Pancreas (tissue), 10 donors: ENCODE results near the gene HSBP1L1. TPM values are rescaled to one million over a fixed set of nuclear protein-coding genes. Genes with fewer than 3 reads are reported as not detected.
A peak's percentile ranks its signal among the peaks of the same experiment; 100 is the strongest.

Source experiments
- ATAC-seq, 4 donors: fragments of 200-7000 bp; cut with Tn5 transposase; one replicate each; pipeline versions ENCODE4 v1.8.0 to v1.9.1; 2020; ENCODE audit warnings: mild to moderate bottlenecking in 4 of 4, moderate library complexity in 4 of 4
- DNase-seq, 6 donors: peaks; one replicate each; pipeline ENCODE4 v3.0.0-alpha.2; 2020
- FAIRE-seq: peaks from 2 replicates; lab custom pipeline; 2012; peaks lifted over from hg19 to GRCh38; lab: Jason Lieb, UNC
- H3K27ac ChIP-seq, 4 donors: fragments of 200-600 bp; sonication (generic); 1 replicate in 3 of 4; 2 replicates in 1 of 4; pipeline versions ENCODE4 v1.5.0 to v1.8.0; 2020
- H3K27me3 ChIP-seq, 4 donors: fragments of 200-600 bp; one replicate each; pipeline ENCODE4 v1.8.0; 2021
- H3K36me3 ChIP-seq, 3 donors: fragments of 200-600 bp; sonication (generic) in 1 of 3; one replicate each; pipeline versions ENCODE4 v1.5.0 to v1.8.0; 2020 to 2021
- H3K4me1 ChIP-seq, 3 donors: fragments of 200-600 bp; one replicate each; pipeline ENCODE4 v1.8.0; 2021
- H3K4me3 ChIP-seq, 4 donors: fragments of 200-600 bp; sonication (generic) in 2 of 4; one replicate each; pipeline versions ENCODE4 v1.5.0 to v1.8.0; 2020 to 2021
- H3K9me3 ChIP-seq, 4 donors: fragments of 200-600 bp; one replicate each; pipeline ENCODE4 v1.8.0; 2021
- CTCF ChIP-seq, 4 donors: fragments of 200-600 bp; sonication (generic) in 3 of 4; IDR thresholded peaks; one replicate each; pipeline versions ENCODE4 v1.5.0 to v1.8.0; 2021; ENCODE audit warnings: antibody characterized with exemption in 4 of 4
- WGBS, 2 donors: extraction: QIAGEN DNeasy Blood & Tissue Kit; methylation state at CpG; one replicate each; pipeline ENCODE4 v1.1.7; 2013; 5-methylcytosine and 5-hydroxymethylcytosine counted together
- intact Hi-C, 3 donors: fragments of 100-400 bp; cut with DNase I; formaldehyde crosslinking; loops; one replicate each; pipeline versions ENCODE4 v1.11.1 to v1.14.2; 2022
- polyA plus RNA-seq, 2 donors: library from polyadenylated mRNA; stranded (reverse); fragments of 200-250 nt; gene quantifications; one replicate each; pipeline ENCODE4 v1.2.3, GENCODE V29; 2013
- total RNA-seq, 6 donors: library from RNA; stranded (reverse); fragmentation: NEBNext Ultra II Directional in 4 of 6; extraction: Animal tissue kit (Norgen Biotek cat#: 25700) in 4 of 6; gene quantifications; one replicate each; pipeline versions ENCODE4 v1.2.1 to v1.2.4, GENCODE V29; 2021 to 2023
- donor health status: healthy with polysubstance abuse.
- donor health status: DM: no; HTN: no; CAD: no; lungs with moderate emphysema.
- donor health status: DM: no; HTN: no; CAD: no.
- donor health status: control.
- donor health status: control.
- donor health status: Bipolar disorder and iron deficiency.
- donor health status: DM: yes; HTN: yes; CAD: no.
- donor health status: DM: no; HTN: no; CAD: no.
- donor health status: DM: no; HTN: no; CAD: no.
- donor health status: DM: yes; HTN: yes; CAD: no.

HSBP1L1 gene
- total and polyA plus RNA-seq, 8 donors: 9.2 to 43.6 (median 14.3) TPM

GRCh38 chr18:79921984-79922965, 42.2 kb upstream of the HSBP1L1 start:
- no peak for TF ChIP-seq CTCF (IDR thresholded peaks at IDR 0.05)
- Histone ChIP-seq H3K9me3 (no peaks in the 10 kb centered on the region), H3K36me3 (no peaks in the 10 kb centered on the region), H3K27ac (no peak overlapping the region), H3K4me3 (no peak overlapping the region), H3K4me1 (peaks cover 7 to 18% (median 15%) of the 10 kb centered on the region in 3 donors), H3K27me3 (no peaks in the 10 kb centered on the region)
- FAIRE-seq (no peak), ATAC-seq (no peak), DNase-seq (peak in 5 of 6 donors; percentile 1 to 60 (median 8))
- intact Hi-C loops: no loop called here
- WGBS, 2 donors: 96 to 98% methylated on average over 24 of the region's 24 CpGs

GRCh38 chr18:79922971-79923411, 41.5 kb upstream of the HSBP1L1 start:
- ATAC-seq: no peak
- H3K27ac ChIP-seq: no peak overlapping the region
- no peaks in the 10 kb centered on the region for H3K36me3 ChIP-seq
- intact Hi-C loops: no loop called here
- 89 to 90% methylated on average over 17 of the region's 17 CpGs for WGBS, 2 donors
- no peak for TF ChIP-seq CTCF (IDR thresholded peaks at IDR 0.05)
- H3K9me3 ChIP-seq: no peaks in the 10 kb centered on the region
- FAIRE-seq: no peak
- H3K4me3 ChIP-seq: no peak overlapping the region
- peaks cover 7 to 18% (median 15%) of the 10 kb centered on the region in 3 donors for H3K4me1 ChIP-seq
- DNase-seq: peak in 5 of 6 donors; percentile 2 to 65 (median 21)
- no peaks in the 10 kb centered on the region for H3K27me3 ChIP-seq

GRCh38 chr18:79923896-79924585, 40.4 kb upstream of the HSBP1L1 start:
- Histone ChIP-seq H3K9me3 (no peaks in the 10 kb centered on the region), H3K27me3 (no peaks in the 10 kb centered on the region), H3K36me3 (no peaks in the 10 kb centered on the region), H3K4me3 (no peak overlapping the region), H3K27ac (peak overlapping the region in 2 of 4 donors; percentile 51 to 58), H3K4me1 (peaks cover 7 to 18% (median 15%) of the 10 kb centered on the region in 3 donors)
- intact Hi-C loops: no loop called here
- ATAC-seq: no peak
- TF ChIP-seq CTCF (IDR thresholded peaks at IDR 0.05): no peak
- WGBS, 2 donors: 92 to 93% methylated on average over 26 of the region's 26 CpGs
- peak in 4 of 6 donors; percentile 6 to 54 (median 30) for DNase-seq
- no peak for FAIRE-seq

GRCh38 chr18:79924814-79925731, 39.4 kb upstream of the HSBP1L1 start:
- ATAC-seq (peak; percentile 92 to 96 (median 92)), FAIRE-seq (no peak), DNase-seq (peak; percentile 75 to 89 (median 87))
- TF ChIP-seq CTCF (IDR thresholded peaks at IDR 0.05): no peak
- Histone ChIP-seq H3K27ac (peak overlapping the region; percentile 51 to 73 (median 60)), H3K27me3 (no peaks in the 10 kb centered on the region), H3K4me1 (peaks cover 7 to 18% (median 15%) of the 10 kb centered on the region in 3 donors), H3K36me3 (no peaks in the 10 kb centered on the region), H3K9me3 (peaks cover 0 to under 1% (median 0%) of the 10 kb centered on the region in 4 donors), H3K4me3 (peak overlapping the region in 2 of 4 donors; percentile 2 to 13)
- intact Hi-C loops: no loop called here
- WGBS, 2 donors: 23 to 24% methylated on average over 25 of the region's 25 CpGs
